Upper lobe of left lung (tissue), 6 donors: Measurements from ENCODE around the gene RASSF9. TPM values are rescaled to one million over a fixed set of nuclear protein-coding genes. Genes with fewer than 3 reads are reported as not detected.

Experiments used
- ATAC-seq, 2 donors: fragments of 200-7000 bp; cut with Tn5 transposase; one replicate each; pipeline ENCODE4 v1.9.1; 2022; ENCODE audit warnings: mild to moderate bottlenecking in 2 of 2, moderate library complexity in 2 of 2; ENCODE audit not compliant: low FRiP score in 2 of 2
- DNase-seq, 2 donors: peaks; one replicate each; pipeline ENCODE4 v3.0.0-alpha.2; 2019 to 2020
- H3K27ac ChIP-seq, 4 donors: fragments of 200-600 bp; sonication (generic); one replicate each; pipeline ENCODE4 v1.5.1; 2016 to 2019
- H3K27me3 ChIP-seq, 4 donors: fragments of 200-600 bp; sonication (generic); one replicate each; pipeline ENCODE4 v1.5.1; 2017 to 2019
- H3K36me3 ChIP-seq, 4 donors: fragments of 200-600 bp; sonication (generic); one replicate each; pipeline ENCODE4 v1.5.1; 2016 to 2019
- H3K4me1 ChIP-seq, 4 donors: fragments of 200-600 bp; sonication (generic); one replicate each; pipeline ENCODE4 v1.5.1; 2018 to 2019
- H3K4me3 ChIP-seq, 4 donors: fragments of 200-600 bp; sonication (generic); one replicate each; pipeline ENCODE4 v1.5.1; 2017 to 2019; ENCODE audit warnings: mild to moderate bottlenecking in 2 of 4, moderate library complexity in 1 of 4
- H3K9me3 ChIP-seq, 4 donors: fragments of 200-600 bp; sonication (generic); one replicate each; pipeline ENCODE4 v1.5.1; 2018 to 2019
- EP300 ChIP-seq, 4 donors: sonication (generic); formaldehyde crosslinking; IDR thresholded peaks; one replicate each; pipeline ENCODE4 v1.5.1; 2017; ENCODE audit warnings: antibody characterized with exemption in 4 of 4, control low read depth in 2 of 4
- POLR2A ChIP-seq, 4 donors: fragments of 450-650 bp; IDR thresholded peaks; one replicate each; pipeline ENCODE4 v1.5.1; 2016 to 2017; ENCODE audit warnings: antibody characterized with exemption in 4 of 4, mild to moderate bottlenecking in 2 of 4
- POLR2AphosphoS5 ChIP-seq, 2 donors: sonication (generic); formaldehyde crosslinking; IDR thresholded peaks; one replicate each; pipeline ENCODE4 v1.5.1; 2017; ENCODE audit warnings: antibody characterized with exemption in 2 of 2
- WGBS, 2 donors: methylation state at CpG; one replicate each; pipeline ENCODE4 v1.1.5; 2017 to 2018; 5-methylcytosine and 5-hydroxymethylcytosine counted together
- total RNA-seq, 6 donors: library from RNA; depleted of rRNA in 4 of 6; stranded (reverse); fragments of >200 nt in 4 of 6; gene quantifications; one replicate each; pipeline versions ENCODE4 v1.1.0 to v1.2.1, GENCODE V29; 2016 to 2021
- TF ChIP-seq, protein P1 (sequence below), 6 experiments: fragments of 450-650 bp in 4 of 6; fragments of 200-600 bp in 2 of 6; sonication (generic) in 2 of 6; IDR thresholded peaks; one replicate each; pipeline ENCODE4 v1.5.1; 2016 to 2019; ENCODE audit warnings: antibody characterized with exemption in 6 of 6
- donor health status: DM: no; HTN: no; CAD: no; lungs with moderate emphysema.
- donor health status: DM: no; HTN: yes; CAD: no; lungs with severe emphysema.

The RASSF9 gene
- total RNA-seq, 6 donors from 2014 or later = 1.4 to 12.9 (median 6.4) TPM

- 88 to 97% methylated on average over 9 to 17 of the region's 17 CpGs for WGBS, 2 donors
- peak; percentile 19 to 52 for ATAC-seq
These were observed 7.5 kb upstream of the RASSF9 start for GRCh38 chr12:85843606-85844310.

DNA sequence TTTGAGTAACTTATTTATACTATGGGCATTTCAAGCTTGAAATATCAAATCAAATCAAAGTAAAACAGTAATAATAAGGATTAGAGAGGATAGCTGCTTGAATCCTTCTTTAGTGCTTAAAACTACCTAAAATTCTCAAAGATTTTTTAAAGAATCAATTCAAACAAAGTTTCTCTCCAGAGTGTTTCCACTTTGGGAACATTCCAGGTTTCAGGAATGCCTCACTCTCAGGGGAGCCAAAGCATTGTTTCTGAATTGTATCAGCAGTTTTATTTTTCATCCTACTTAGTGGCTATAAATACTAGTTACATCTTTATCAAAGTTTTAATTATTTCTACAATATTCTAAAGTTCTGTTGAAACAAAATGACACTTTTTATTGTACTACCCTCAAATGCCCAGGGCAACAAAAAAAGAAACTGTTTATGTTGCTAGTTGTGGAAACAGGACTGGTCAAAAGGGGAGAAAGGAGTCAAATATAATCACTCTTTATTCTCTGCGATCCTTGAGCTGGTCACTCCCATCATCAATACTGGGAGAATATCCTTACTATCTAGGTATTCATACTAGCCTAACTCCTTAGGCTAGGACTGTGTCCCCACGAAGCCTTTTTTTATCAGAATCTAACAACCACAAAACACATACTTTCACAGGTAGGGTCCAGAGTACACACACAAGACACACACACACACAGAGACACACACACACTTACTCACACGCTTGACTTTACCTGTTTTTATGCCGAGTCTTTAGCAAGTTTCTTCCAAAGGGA is 598 bp downstream of the RASSF9 start:
- no peak for TF ChIP-seq EP300 (IDR thresholded peaks at IDR 0.05)
- TF ChIP-seq POLR2AphosphoS5 (IDR thresholded peaks at IDR 0.05) = no peak
- TF ChIP-seq, protein P1, sequence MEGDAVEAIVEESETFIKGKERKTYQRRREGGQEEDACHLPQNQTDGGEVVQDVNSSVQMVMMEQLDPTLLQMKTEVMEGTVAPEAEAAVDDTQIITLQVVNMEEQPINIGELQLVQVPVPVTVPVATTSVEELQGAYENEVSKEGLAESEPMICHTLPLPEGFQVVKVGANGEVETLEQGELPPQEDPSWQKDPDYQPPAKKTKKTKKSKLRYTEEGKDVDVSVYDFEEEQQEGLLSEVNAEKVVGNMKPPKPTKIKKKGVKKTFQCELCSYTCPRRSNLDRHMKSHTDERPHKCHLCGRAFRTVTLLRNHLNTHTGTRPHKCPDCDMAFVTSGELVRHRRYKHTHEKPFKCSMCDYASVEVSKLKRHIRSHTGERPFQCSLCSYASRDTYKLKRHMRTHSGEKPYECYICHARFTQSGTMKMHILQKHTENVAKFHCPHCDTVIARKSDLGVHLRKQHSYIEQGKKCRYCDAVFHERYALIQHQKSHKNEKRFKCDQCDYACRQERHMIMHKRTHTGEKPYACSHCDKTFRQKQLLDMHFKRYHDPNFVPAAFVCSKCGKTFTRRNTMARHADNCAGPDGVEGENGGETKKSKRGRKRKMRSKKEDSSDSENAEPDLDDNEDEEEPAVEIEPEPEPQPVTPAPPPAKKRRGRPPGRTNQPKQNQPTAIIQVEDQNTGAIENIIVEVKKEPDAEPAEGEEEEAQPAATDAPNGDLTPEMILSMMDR (IDR thresholded peaks at IDR 0.05) = no peak
- TF ChIP-seq POLR2A (IDR thresholded peaks at IDR 0.05) = no peak
- Histone ChIP-seq H3K27ac (peak overlapping the region; percentile 73 to 82 (median 78)), H3K9me3 (no peaks in the 10 kb centered on the region), H3K36me3 (no peaks in the 10 kb centered on the region), H3K27me3 (no peaks in the 10 kb centered on the region), H3K4me3 (peak overlapping the region; percentile 20 to 52 (median 42)), H3K4me1 (peaks cover 0 to 6% (median 0%) of the 10 kb centered on the region in 4 donors)
- WGBS, 2 donors = 8 to 20% methylated on average over 4 of the region's 4 CpGs
- DNase-seq = no peak
- peak; percentile 34 to 62 for ATAC-seq

More at GRCh38 chr12:85843606-85844310, 7.5 kb upstream of the RASSF9 start:
- no peak overlapping the region for H3K27ac ChIP-seq
- no peaks in the 10 kb centered on the region for H3K4me1 ChIP-seq
- H3K27me3 ChIP-seq = no peaks in the 10 kb centered on the region
- TF ChIP-seq POLR2AphosphoS5 (IDR thresholded peaks at IDR 0.05) (no peak), EP300 (IDR thresholded peaks at IDR 0.05) (no peak), POLR2A (IDR thresholded peaks at IDR 0.05) (no peak)
- TF ChIP-seq, protein P1 (IDR thresholded peaks at IDR 0.05) = no peak
- no peaks in the 10 kb centered on the region for H3K9me3 ChIP-seq
- no peak overlapping the region for H3K4me3 ChIP-seq
- DNase-seq = peak in 1 of 2 donors; percentile 58
- H3K36me3 ChIP-seq = no peaks in the 10 kb centered on the region

DNA sequence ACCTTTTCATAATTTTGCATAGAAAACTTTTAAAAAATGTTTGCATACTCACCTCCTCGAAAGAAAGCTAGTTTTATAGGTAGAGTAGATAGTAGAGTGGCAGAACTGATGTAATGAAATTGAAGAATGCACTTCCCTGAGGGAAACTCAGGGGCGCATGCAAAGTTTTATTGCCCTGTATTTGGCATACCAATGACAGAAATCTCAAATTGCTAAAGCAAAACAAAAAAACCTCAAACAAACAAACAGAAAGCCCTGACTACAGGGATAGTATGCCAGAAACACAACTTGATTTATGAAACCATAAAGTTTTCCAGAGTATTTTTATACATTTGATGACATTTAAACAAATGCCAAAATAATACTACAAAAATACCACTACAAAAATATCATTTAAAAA is 1.8 kb downstream of the RASSF9 start:
- TF ChIP-seq POLR2A (IDR thresholded peaks at IDR 0.05) = no peak
- TF ChIP-seq EP300 (IDR thresholded peaks at IDR 0.05) = no peak
- no peak for TF ChIP-seq POLR2AphosphoS5 (IDR thresholded peaks at IDR 0.05)
- TF ChIP-seq, protein P1 (IDR thresholded peaks at IDR 0.05) = no peak
- no peaks in the 10 kb centered on the region for H3K36me3 ChIP-seq
- peaks cover 0 to 6% (median 0%) of the 10 kb centered on the region in 4 donors for H3K4me1 ChIP-seq
- ATAC-seq (no peak), DNase-seq (no peak)
- H3K27me3 ChIP-seq = no peaks in the 10 kb centered on the region
- WGBS, 2 donors = 11 to 26% methylated on average over 2 of the region's 2 CpGs
- H3K27ac ChIP-seq = peak overlapping the region in 2 of 4 donors; percentile 79 to 82
- H3K9me3 ChIP-seq = no peaks in the 10 kb centered on the region
- H3K4me3 ChIP-seq = peak overlapping the region; percentile 14 to 52 (median 42)

- no peak for ATAC-seq
- Histone ChIP-seq H3K27me3 (no peaks in the 10 kb centered on the region), H3K36me3 (no peaks in the 10 kb centered on the region), H3K9me3 (no peaks in the 10 kb centered on the region), H3K4me3 (peak overlapping the region in 2 of 4 donors; percentile 45 to 52), H3K27ac (peak overlapping the region in 1 of 4 donors; percentile 82), H3K4me1 (peaks cover 0 to 6% (median 0%) of the 10 kb centered on the region in 4 donors)
- DNase-seq = no peak
- TF ChIP-seq POLR2A (IDR thresholded peaks at IDR 0.05) (no peak), EP300 (IDR thresholded peaks at IDR 0.05) (no peak), POLR2AphosphoS5 (IDR thresholded peaks at IDR 0.05) (no peak)
- TF ChIP-seq, protein P1 (IDR thresholded peaks at IDR 0.05) = no peak
These were observed 2.6 kb downstream of the RASSF9 start for GRCh38 chr12:85833579-85833978.
